ENCODE measurements around the gene RAPGEF6. TPM values are rescaled to one million over a fixed set of nuclear protein-coding genes. Genes with fewer than 3 reads are reported as not detected.

Gene RAPGEF6
- polyA plus RNA-seq, 1 experiment: 13.1 TPM

- Histone ChIP-seq H3K27ac (ENCODE audit: low read depth, low read length) (no peak overlapping the region), H3K9me3 (ENCODE audit: control insufficient read depth, insufficient read depth, low read length) (no peaks in the 10 kb centered on the region), H3K4me3 (ENCODE audit: low read depth, low read length) (no peak overlapping the region), H3K27me3 (ENCODE audit: control insufficient read depth, insufficient read depth, low read length) (no peaks in the 10 kb centered on the region)
- ChIA-PET CTCF (no interaction called here), POLR2A (no interaction called here)
- TF ChIP-seq CTCF (IDR thresholded peaks at IDR 0.05; ENCODE audit: low read depth, low read length): no peak
- DNase-seq (ENCODE audit: low read depth, low spot score): no peak
Observed at GRCh38 chr5:131536211-131536826, 98.7 kb downstream of the RAPGEF6 start.

GRCh38 chr5:131534974-131535373, 100.1 kb downstream of the RAPGEF6 start:
- H3K4me3 ChIP-seq (ENCODE audit: low read depth, low read length): no peak overlapping the region
- DNase-seq (ENCODE audit: low read depth, low spot score): no peak
- POLR2A ChIA-PET: no interaction called here
- H3K27ac ChIP-seq (ENCODE audit: low read depth, low read length): no peak overlapping the region
- TF ChIP-seq CTCF (IDR thresholded peaks at IDR 0.05; ENCODE audit: low read depth, low read length): no peak
- CTCF ChIA-PET: no interaction called here
- H3K9me3 ChIP-seq (ENCODE audit: control insufficient read depth, insufficient read depth, low read length): no peaks in the 10 kb centered on the region
- H3K27me3 ChIP-seq (ENCODE audit: control insufficient read depth, insufficient read depth, low read length): no peaks in the 10 kb centered on the region

GRCh38 chr5:131533836-131534235, 101.2 kb downstream of the RAPGEF6 start:
- H3K4me3 ChIP-seq (ENCODE audit: low read depth, low read length): no peak overlapping the region
- DNase-seq (ENCODE audit: low read depth, low spot score): no peak
- no peaks in the 10 kb centered on the region for H3K9me3 ChIP-seq (ENCODE audit: control insufficient read depth, insufficient read depth, low read length)
- ChIA-PET POLR2A (no interaction called here), CTCF (interaction anchor here (0.6 to 1.6 kb wide), 3 partner anchors 10 to 139 kb away, joined by 4 to 5 read pairs (median 5); no protein-coding TSS in a partner anchor)
- H3K27me3 ChIP-seq (ENCODE audit: control insufficient read depth, insufficient read depth, low read length): no peaks in the 10 kb centered on the region
- no peak overlapping the region for H3K27ac ChIP-seq (ENCODE audit: low read depth, low read length)
- peak; percentile 31 for TF ChIP-seq CTCF (IDR thresholded peaks at IDR 0.05; ENCODE audit: low read depth, low read length)

GRCh38 chr5:131532031-131532640, 102.9 kb downstream of the RAPGEF6 start:
- no peak for TF ChIP-seq CTCF (IDR thresholded peaks at IDR 0.05; ENCODE audit: low read depth, low read length)
- ChIA-PET POLR2A (interaction anchor here (0.9 to 1.1 kb wide), 2 partner anchors 11 to 104 kb away, joined by 3 read pairs; no protein-coding TSS in a partner anchor), CTCF (interaction anchor here (0.6 to 1.6 kb wide), 7 partner anchors 11 to 476 kb away, joined by 3 to 5 read pairs (median 3); no protein-coding TSS in a partner anchor)
- no peaks in the 10 kb centered on the region for H3K9me3 ChIP-seq (ENCODE audit: control insufficient read depth, insufficient read depth, low read length)
- no peak for DNase-seq (ENCODE audit: low read depth, low spot score)
- no peak overlapping the region; the same call in 1 of the 2 replicates for H3K4me3 ChIP-seq (ENCODE audit: low read depth, low read length)
- H3K27me3 ChIP-seq (ENCODE audit: control insufficient read depth, insufficient read depth, low read length): no peaks in the 10 kb centered on the region
- no peak overlapping the region for H3K27ac ChIP-seq (ENCODE audit: low read depth, low read length)

GRCh38 chr5:131530706-131531331, 104.2 kb downstream of the RAPGEF6 start:
- Histone ChIP-seq H3K9me3 (ENCODE audit: control insufficient read depth, insufficient read depth, low read length) (no peaks in the 10 kb centered on the region), H3K27ac (ENCODE audit: low read depth, low read length) (no peak overlapping the region), H3K4me3 (ENCODE audit: low read depth, low read length) (no peak overlapping the region), H3K27me3 (ENCODE audit: control insufficient read depth, insufficient read depth, low read length) (no peaks in the 10 kb centered on the region)
- TF ChIP-seq CTCF (IDR thresholded peaks at IDR 0.05; ENCODE audit: low read depth, low read length): no peak
- no peak for DNase-seq (ENCODE audit: low read depth, low spot score)
- POLR2A ChIA-PET: no interaction called here
- CTCF ChIA-PET: interaction anchor here (1.0 kb wide), 1 partner anchor 15 kb away, joined by 3 read pairs; no protein-coding TSS in a partner anchor
